Endothelial cell of umbilical vein (primary cell): ENCODE measurements around the gene OTULIN. TPM values are rescaled to one million over a fixed set of nuclear protein-coding genes. Genes with fewer than 3 reads are reported as not detected.

Source experiments
- BruUV-seq: library from RNA; stranded (reverse); fragments of 400-500 nt; replicated peaks from 2 replicates; lab custom pipeline; 2021; lab: Mats Ljungman, UMichigan
- CTCF ChIA-PET: fragments of 300-600, 350-600 bp; sonication (Branson Sonifier 250); formaldehyde crosslinking; loops from one replicate; lab custom pipeline; 2021; ENCODE audit warnings: antibody characterized with exemption, inconsistent platforms; lab: Charles Lee
- POLR2A ChIA-PET: fragments of 300-600, 350-600 bp; sonication (Branson Sonifier 250); formaldehyde crosslinking; loops from one replicate; lab custom pipeline; 2021; ENCODE audit warnings: antibody characterized with exemption, inconsistent platforms; lab: Charles Lee
- DNase-seq: peaks from one replicate; pipeline ENCODE4 v3.0.0-alpha.2; 2011; ENCODE audit warnings: low read depth, low spot score
- FAIRE-seq: peaks from 2 replicates; lab custom pipeline; 2011; peaks lifted over from hg19 to GRCh38; lab: Jason Lieb, UNC
- H2AFZ ChIP-seq: 2 replicates; pipeline ENCODE4 v1.6.0; 2012; ENCODE audit warnings: low read depth, low read length, control low read depth, inconsistent platforms
- H3K27ac ChIP-seq: 2 replicates; pipeline ENCODE4 v1.5.1; 2011; ENCODE audit warnings: low read depth, mild to moderate bottlenecking, control low read depth, low read length, moderate library complexity; ENCODE audit not compliant: insufficient read depth
- H3K27me3 ChIP-seq, 2 experiments: 2 replicates each; pipeline versions ENCODE4 v1.6.0 to v1.6.1; 2011; ENCODE audit warnings: low read length in 2 of 2, mixed read lengths in 1 of 2; ENCODE audit not compliant: control insufficient read depth in 2 of 2, insufficient read depth in 2 of 2
- H3K36me3 ChIP-seq, 2 experiments: 2 replicates in 1 of 2; 3 replicates in 1 of 2; pipeline ENCODE4 v1.5.1; 2011; ENCODE audit warnings: low read length in 2 of 2, mild to moderate bottlenecking in 1 of 2, moderate library complexity in 1 of 2; ENCODE audit not compliant: control insufficient read depth in 2 of 2, insufficient read depth in 2 of 2; ENCODE audit errors: extremely low read depth in 1 of 2
- H3K4me1 ChIP-seq: 3 replicates; pipeline ENCODE4 v1.5.1; 2011; ENCODE audit warnings: mild to moderate bottlenecking, low read length; ENCODE audit not compliant: control insufficient read depth, insufficient read depth; ENCODE audit errors: extremely low read depth
- H3K4me2 ChIP-seq: 2 replicates; pipeline ENCODE4 v1.6.1; 2011; ENCODE audit warnings: low read length, control low read depth, mixed read lengths; ENCODE audit not compliant: insufficient read depth
- H3K4me3 ChIP-seq, 3 experiments: fragments of 200-600 bp in 1 of 3; sonication (generic), shearing (Covaris generic) in 1 of 3; replicated peaks in 1 of 3; 2 replicates each; pipeline ENCODE4 v1.5.1; 2011 to 2016; ENCODE audit warnings: control low read depth in 3 of 3, low read length in 3 of 3, mild to moderate bottlenecking in 2 of 3, inconsistent platforms in 1 of 3, low read depth in 1 of 3, moderate library complexity in 1 of 3; ENCODE audit not compliant: insufficient read depth in 1 of 3
- H3K79me2 ChIP-seq: 2 replicates; pipeline ENCODE4 v1.6.0; 2012; ENCODE audit warnings: low read length, inconsistent platforms; ENCODE audit not compliant: control insufficient read depth, insufficient read depth
- H3K9ac ChIP-seq: replicated peaks from 2 replicates; pipeline ENCODE3; 2011; ENCODE audit warnings: low read length, control low read depth; ENCODE audit not compliant: insufficient read depth; ENCODE audit errors: extremely low read depth
- H3K9me1 ChIP-seq: replicated peaks from 3 replicates; pipeline ENCODE4 v1.6.0; 2011; ENCODE audit warnings: mild to moderate bottlenecking, low read length; ENCODE audit not compliant: control insufficient read depth, insufficient read depth; ENCODE audit errors: extremely low read depth
- H3K9me3 ChIP-seq: replicated peaks from 2 replicates; pipeline ENCODE4 v1.5.1; 2012; ENCODE audit warnings: low read length, inconsistent platforms; ENCODE audit not compliant: control insufficient read depth, insufficient read depth
- H4K20me1 ChIP-seq: replicated peaks from 2 replicates; pipeline ENCODE3; 2011; ENCODE audit warnings: mild to moderate bottlenecking, low read length; ENCODE audit not compliant: control insufficient read depth, insufficient read depth; ENCODE audit errors: extremely low read depth
- EZH2 ChIP-seq: IDR thresholded peaks from 2 replicates; pipeline ENCODE4 v1.6.1; 2012; ENCODE audit warnings: borderline replicate concordance, low read depth, mild to moderate bottlenecking, moderate library complexity, low read length, inconsistent platforms; ENCODE audit not compliant: severe bottlenecking
- FOS ChIP-seq: IDR thresholded peaks from 2 replicates; pipeline ENCODE4 v1.6.1; 2011; ENCODE audit warnings: mild to moderate bottlenecking, low read length, moderate library complexity, borderline replicate concordance; ENCODE audit not compliant: insufficient read depth
- GATA2 ChIP-seq: IDR thresholded peaks from 2 replicates; pipeline ENCODE4 v1.7.0; 2011; ENCODE audit warnings: low read depth, mild to moderate bottlenecking, moderate library complexity, mixed read lengths, low read length; ENCODE audit not compliant: insufficient read length, insufficient read depth
- JUN ChIP-seq: IDR thresholded peaks from 2 replicates; pipeline ENCODE4 v1.6.1; 2011; ENCODE audit warnings: borderline replicate concordance, low read depth; ENCODE audit not compliant: insufficient read length, insufficient read depth
- MYC ChIP-seq: IDR thresholded peaks from one replicate; pipeline ENCODE4 v1.6.1; 2011; ENCODE audit warnings: mild to moderate bottlenecking, low read depth, low read length
- POLR2A ChIP-seq: IDR thresholded peaks from 2 replicates; pipeline ENCODE4 v1.6.1; 2012; ENCODE audit warnings: low read depth, mild to moderate bottlenecking, control low read depth, low read length
- POLR2AphosphoS5 ChIP-seq: IDR thresholded peaks from 2 replicates; pipeline ENCODE4 v1.6.1; 2012; ENCODE audit warnings: low read depth, mild to moderate bottlenecking, control low read depth, low read length, moderate library complexity; ENCODE audit not compliant: insufficient read depth
- dilution Hi-C: fragments of 300-500 bp; cut with MboI; formaldehyde crosslinking; loops from one replicate; pipeline ENCODE4 v1.15.0; 2019; ENCODE audit warnings: low sequenced_read_pairs; ENCODE audit not compliant: extremely low pct_ligation_motif_present
- intact Hi-C: fragments of 100-400 bp; cut with micrococcal nuclease; formaldehyde crosslinking; loops from one replicate; pipeline ENCODE4 v1.10.0; 2022
- polyA plus RNA-seq, 4 experiments: library from polyadenylated mRNA; depleted of rRNA in 3 of 4; stranded (reverse) in 3 of 4; unstranded in 1 of 4; fragments of >200 nt; gene quantifications; 2 replicates each; pipeline versions ENCODE4 v1.2.1 to v1.2.3, GENCODE V29; 2011 to 2012; ENCODE audit warnings: missing spikeins in 1 of 4
- total RNA-seq: library from RNA; stranded (reverse); gene quantifications from 2 replicates; pipeline ENCODE4 v1.2.3, GENCODE V29; 2021
- TF ChIP-seq, protein P1 (sequence below): IDR thresholded peaks from 2 replicates; pipeline ENCODE4 v1.6.1; 2011; ENCODE audit not compliant: insufficient read depth, insufficient read length
- TF ChIP-seq, protein P2 (sequence below), 2 donors: IDR thresholded peaks; 1 replicate in 1 of 2; 2 replicates in 1 of 2; pipeline ENCODE4 v1.5.1; 2011; ENCODE audit warnings: low read length in 2 of 2, mild to moderate bottlenecking in 2 of 2, moderate library complexity in 2 of 2, control low read depth in 1 of 2, inconsistent platforms in 1 of 2, low read depth in 1 of 2; ENCODE audit not compliant: insufficient read depth in 1 of 2; ENCODE audit errors: extremely low read depth in 1 of 2

Gene OTULIN
- total and polyA plus RNA-seq, 2 donors (not counting 3 experiments of a cell fraction or from before 2014, with no cell fraction given), result 7.8 to 30.2 TPM

DNA sequence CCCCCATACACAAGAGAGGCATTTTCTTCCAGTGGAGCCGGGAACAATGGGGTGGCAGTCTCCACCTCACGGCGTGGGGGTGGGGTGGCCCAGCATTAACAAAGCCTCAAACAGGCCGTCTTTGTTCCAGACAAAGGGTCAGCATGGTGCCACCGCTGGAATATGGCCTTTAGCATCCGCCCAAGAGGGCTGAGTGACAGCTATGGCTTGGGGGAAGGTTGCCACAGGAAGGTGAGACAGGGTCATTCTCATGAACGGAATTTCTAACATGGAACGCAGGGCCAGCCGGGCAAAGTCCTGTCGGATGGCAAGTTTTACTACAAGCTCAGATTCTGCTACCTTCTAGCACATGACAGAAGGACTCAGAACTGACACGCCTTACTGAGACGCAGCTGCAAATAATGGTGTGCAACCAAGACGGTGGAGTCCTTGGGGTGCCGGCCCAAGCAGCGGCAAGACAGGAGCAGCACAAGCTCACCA lies 64.0 kb downstream of the OTULIN start:
- no peaks in the 10 kb centered on the region for H3K9me3 ChIP-seq
- H3K27me3 ChIP-seq, result no peaks in the 10 kb centered on the region
- ChIA-PET CTCF (interaction anchor here (0.9 to 10.2 kb wide), 6 partner anchors 43 to 286 kb away, joined by 3 to 168 read pairs (median 7); partner anchors contain the start of gene ANKH), POLR2A (no interaction called here)
- no peak for FAIRE-seq
- H3K4me1 ChIP-seq, result no peaks in the 10 kb centered on the region
- dilution Hi-C loops, result loop anchor here (25.0 kb wide), 1 partner anchor 284 kb away; no protein-coding TSS in a partner anchor
- no peaks in the 10 kb centered on the region for H3K36me3 ChIP-seq
- DNase-seq, result no peak
- H3K9me1 ChIP-seq, result no peaks in the 10 kb centered on the region
- intact Hi-C loops, result loop anchor here (2.0 kb wide), 1 partner anchor 84 kb away; no protein-coding TSS in a partner anchor
- BruUV-seq, result no TSS peak
- H2AFZ ChIP-seq, result no peak overlapping the region
- H3K79me2 ChIP-seq, result no peaks in the 10 kb centered on the region
- H3K4me3 ChIP-seq, result no peak overlapping the region
- no peak overlapping the region for H3K9ac ChIP-seq
- H4K20me1 ChIP-seq, result no peaks in the 10 kb centered on the region
- TF ChIP-seq GATA2 (no peak), POLR2AphosphoS5 (no peak), JUN (no peak), MYC (no peak), POLR2A (no peak), FOS (no peak), EZH2 (no peak)
- TF ChIP-seq, protein P1, sequence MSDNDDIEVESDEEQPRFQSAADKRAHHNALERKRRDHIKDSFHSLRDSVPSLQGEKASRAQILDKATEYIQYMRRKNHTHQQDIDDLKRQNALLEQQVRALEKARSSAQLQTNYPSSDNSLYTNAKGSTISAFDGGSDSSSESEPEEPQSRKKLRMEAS, result no peak
- TF ChIP-seq, protein P2, sequence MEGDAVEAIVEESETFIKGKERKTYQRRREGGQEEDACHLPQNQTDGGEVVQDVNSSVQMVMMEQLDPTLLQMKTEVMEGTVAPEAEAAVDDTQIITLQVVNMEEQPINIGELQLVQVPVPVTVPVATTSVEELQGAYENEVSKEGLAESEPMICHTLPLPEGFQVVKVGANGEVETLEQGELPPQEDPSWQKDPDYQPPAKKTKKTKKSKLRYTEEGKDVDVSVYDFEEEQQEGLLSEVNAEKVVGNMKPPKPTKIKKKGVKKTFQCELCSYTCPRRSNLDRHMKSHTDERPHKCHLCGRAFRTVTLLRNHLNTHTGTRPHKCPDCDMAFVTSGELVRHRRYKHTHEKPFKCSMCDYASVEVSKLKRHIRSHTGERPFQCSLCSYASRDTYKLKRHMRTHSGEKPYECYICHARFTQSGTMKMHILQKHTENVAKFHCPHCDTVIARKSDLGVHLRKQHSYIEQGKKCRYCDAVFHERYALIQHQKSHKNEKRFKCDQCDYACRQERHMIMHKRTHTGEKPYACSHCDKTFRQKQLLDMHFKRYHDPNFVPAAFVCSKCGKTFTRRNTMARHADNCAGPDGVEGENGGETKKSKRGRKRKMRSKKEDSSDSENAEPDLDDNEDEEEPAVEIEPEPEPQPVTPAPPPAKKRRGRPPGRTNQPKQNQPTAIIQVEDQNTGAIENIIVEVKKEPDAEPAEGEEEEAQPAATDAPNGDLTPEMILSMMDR (IDR thresholded peaks at IDR 0.05; ENCODE audit: extremely low read depth in 1 of 2, insufficient read depth in 1 of 2, low read depth in 1 of 2, low read length in 2 of 2), result no peak
- no peak overlapping the region for H3K4me2 ChIP-seq
- no peak overlapping the region for H3K27ac ChIP-seq
